Measurements from ENCODE around the gene BTBD18. TPM values are rescaled to one million over a fixed set of nuclear protein-coding genes. Genes with fewer than 3 reads are reported as not detected.

The BTBD18 gene
- polyA plus RNA-seq, 3 donors: 0.10 TPM; not detected in 2

- Histone ChIP-seq H3K4me1 (ENCODE audit: control insufficient read depth in 1 of 2, insufficient read depth in 2 of 2, low read length in 2 of 2) (no peaks in the 10 kb centered on the region), H3K4me2 (replicated peaks; ENCODE audit: extremely low read depth, low read length, poor library complexity, severe bottlenecking) (no peak overlapping the region), H3K36me3 (replicated peaks in 1 of 2; ENCODE audit: control insufficient read depth in 1 of 2, insufficient read depth in 2 of 2, low read length in 2 of 2) (peaks cover under 1 to 11% of the 10 kb centered on the region in 2 donors), H2AFZ (ENCODE audit: insufficient read depth, low read depth, low read length, poor library complexity, severe bottlenecking) (no peak overlapping the region), H3K9ac (ENCODE audit: insufficient read depth, low read length, poor library complexity, severe bottlenecking) (no peak overlapping the region), H3K27me3 (ENCODE audit: control insufficient read depth in 2 of 2, insufficient read depth in 2 of 2, low read length in 2 of 2) (no peaks in the 10 kb centered on the region), H3K4me3 (replicated peaks in 1 of 3; ENCODE audit: low read depth in 2 of 3, low read length in 3 of 3) (no peak overlapping the region), H3K27ac (ENCODE audit: low read depth in 1 of 2, low read length in 2 of 2) (no peak overlapping the region), H3K79me2 (ENCODE audit: insufficient read depth, low read length) (no peaks in the 10 kb centered on the region), H4K20me1 (ENCODE audit: insufficient read depth, low read length) (no peaks in the 10 kb centered on the region), H3K9me3 (replicated peaks in 1 of 2; ENCODE audit: control insufficient read depth in 1 of 2, insufficient read depth in 1 of 2, low read length in 2 of 2) (peaks cover 0 to 9% of the 10 kb centered on the region in 2 donors)
- Mint-ChIP-seq H3K4me3 (no peak overlapping the region), H3K27me3 (ENCODE audit: low read depth in 3 of 3) (no peaks in the 10 kb centered on the region), H3K9me3 (peaks cover 0 to 9% (median 4%) of the 10 kb centered on the region in 7 donors), H3K27ac (no peak overlapping the region), H3K4me1 (peaks cover 3% of the 10 kb centered on the region), H3K36me3 (peaks cover 7 to 15% of the 10 kb centered on the region in 2 donors)
- TF ChIP-seq, protein P1, sequence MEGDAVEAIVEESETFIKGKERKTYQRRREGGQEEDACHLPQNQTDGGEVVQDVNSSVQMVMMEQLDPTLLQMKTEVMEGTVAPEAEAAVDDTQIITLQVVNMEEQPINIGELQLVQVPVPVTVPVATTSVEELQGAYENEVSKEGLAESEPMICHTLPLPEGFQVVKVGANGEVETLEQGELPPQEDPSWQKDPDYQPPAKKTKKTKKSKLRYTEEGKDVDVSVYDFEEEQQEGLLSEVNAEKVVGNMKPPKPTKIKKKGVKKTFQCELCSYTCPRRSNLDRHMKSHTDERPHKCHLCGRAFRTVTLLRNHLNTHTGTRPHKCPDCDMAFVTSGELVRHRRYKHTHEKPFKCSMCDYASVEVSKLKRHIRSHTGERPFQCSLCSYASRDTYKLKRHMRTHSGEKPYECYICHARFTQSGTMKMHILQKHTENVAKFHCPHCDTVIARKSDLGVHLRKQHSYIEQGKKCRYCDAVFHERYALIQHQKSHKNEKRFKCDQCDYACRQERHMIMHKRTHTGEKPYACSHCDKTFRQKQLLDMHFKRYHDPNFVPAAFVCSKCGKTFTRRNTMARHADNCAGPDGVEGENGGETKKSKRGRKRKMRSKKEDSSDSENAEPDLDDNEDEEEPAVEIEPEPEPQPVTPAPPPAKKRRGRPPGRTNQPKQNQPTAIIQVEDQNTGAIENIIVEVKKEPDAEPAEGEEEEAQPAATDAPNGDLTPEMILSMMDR (IDR thresholded peaks at IDR 0.05): no peak
- DNase-seq: no peak
- intact Hi-C loops (cut with micrococcal nuclease): no loop called here
Observed at GRCh38 chr11:57751176-57751575, 443 bp downstream of the BTBD18 start.

- H3K27ac Mint-ChIP-seq: peak overlapping the region in 2 of 7 donors; percentile 1 to 60
- Histone ChIP-seq H4K20me1 (ENCODE audit: insufficient read depth, low read length) (peaks cover 24% of the 10 kb centered on the region), H3K27me3 (ENCODE audit: control insufficient read depth in 2 of 2, insufficient read depth in 2 of 2, low read length in 2 of 2) (no peaks in the 10 kb centered on the region), H3K4me3 (replicated peaks in 1 of 3; ENCODE audit: low read depth in 2 of 3, low read length in 3 of 3) (no peak overlapping the region), H3K9ac (ENCODE audit: insufficient read depth, low read length, poor library complexity, severe bottlenecking) (no peak overlapping the region), H2AFZ (ENCODE audit: insufficient read depth, low read depth, low read length, poor library complexity, severe bottlenecking) (no peak overlapping the region), H3K27ac (ENCODE audit: low read depth in 1 of 2, low read length in 2 of 2) (no peak overlapping the region), H3K36me3 (replicated peaks in 1 of 2; ENCODE audit: control insufficient read depth in 1 of 2, insufficient read depth in 2 of 2, low read length in 2 of 2) (peaks cover 31 to 48% of the 10 kb centered on the region in 2 donors), H3K4me1 (ENCODE audit: control insufficient read depth in 1 of 2, insufficient read depth in 2 of 2, low read length in 2 of 2) (peaks cover 9% of the 10 kb centered on the region in 2 donors), H3K9me3 (replicated peaks in 1 of 2; ENCODE audit: control insufficient read depth in 1 of 2, insufficient read depth in 1 of 2, low read length in 2 of 2) (no peaks in the 10 kb centered on the region), H3K79me2 (ENCODE audit: insufficient read depth, low read length) (peaks cover 16% of the 10 kb centered on the region), H3K4me2 (replicated peaks; ENCODE audit: extremely low read depth, low read length, poor library complexity, severe bottlenecking) (no peak overlapping the region)
- peaks cover 13% of the 10 kb centered on the region for H3K4me1 Mint-ChIP-seq
- no peaks in the 10 kb centered on the region for H3K9me3 Mint-ChIP-seq
- H3K4me3 Mint-ChIP-seq: no peak overlapping the region
- intact Hi-C loops (cut with micrococcal nuclease): no loop called here
- no CpG with 5 or more reads among the region's 1 CpG for WGBS (ENCODE audit: insufficient coverage)
- H3K36me3 Mint-ChIP-seq: peaks cover 40 to 45% of the 10 kb centered on the region in 2 donors
- DNase-seq: no peak
- TF ChIP-seq, protein P1 (IDR thresholded peaks at IDR 0.05): no peak
- H3K27me3 Mint-ChIP-seq (ENCODE audit: low read depth in 3 of 3): no peaks in the 10 kb centered on the region
Observed at GRCh38 chr11:57746920-57747319, 4.7 kb downstream of the BTBD18 start.
